ENCODE results near the gene PLCB1. TPM values are rescaled to one million over a fixed set of nuclear protein-coding genes. Genes with fewer than 3 reads are reported as not detected.

Gene PLCB1
- polyA plus RNA-seq, 1 experiment = 16.4 TPM

GRCh38 chr20:8133310-8133768 lies 1.3 kb downstream of the PLCB1 start:
- no peak for DNase-seq (ENCODE audit: low read depth, low spot score)
- peak overlapping the region; percentile 75 for H3K4me3 ChIP-seq (ENCODE audit: low read depth, low read length)
- CTCF ChIA-PET = interaction anchor here (1.1 to 3.9 kb wide), 3 partner anchors 256 to 589 kb away, joined by 4 to 45 read pairs (median 21); no protein-coding TSS in a partner anchor
- TF ChIP-seq CTCF (IDR thresholded peaks at IDR 0.05; ENCODE audit: low read depth, low read length) = no peak
- no peaks in the 10 kb centered on the region for H3K9me3 ChIP-seq (ENCODE audit: control insufficient read depth, insufficient read depth, low read length)
- no peak overlapping the region for H3K27ac ChIP-seq (ENCODE audit: low read depth, low read length)
- H3K27me3 ChIP-seq (ENCODE audit: control insufficient read depth, insufficient read depth, low read length) = no peaks in the 10 kb centered on the region
- POLR2A ChIA-PET = no interaction called here

GRCh38 chr20:8133851-8134451 lies 1.9 kb downstream of the PLCB1 start:
- no peak for TF ChIP-seq CTCF (IDR thresholded peaks at IDR 0.05; ENCODE audit: low read depth, low read length)
- CTCF ChIA-PET = interaction anchor here (0.6 to 3.9 kb wide), 5 partner anchors 90 to 588 kb away, joined by 3 to 45 read pairs (median 8); no protein-coding TSS in a partner anchor
- Histone ChIP-seq H3K27me3 (ENCODE audit: control insufficient read depth, insufficient read depth, low read length) (no peaks in the 10 kb centered on the region), H3K27ac (ENCODE audit: low read depth, low read length) (no peak overlapping the region), H3K9me3 (ENCODE audit: control insufficient read depth, insufficient read depth, low read length) (no peaks in the 10 kb centered on the region), H3K4me3 (ENCODE audit: low read depth, low read length) (no peak overlapping the region)
- POLR2A ChIA-PET = no interaction called here
- DNase-seq (ENCODE audit: low read depth, low spot score) = no peak

- TF ChIP-seq CTCF (IDR thresholded peaks at IDR 0.05; ENCODE audit: low read depth, low read length) = no peak
- ChIA-PET POLR2A (no interaction called here), CTCF (interaction anchor here (1.3 to 2.9 kb wide), 2 partner anchors 249 to 581 kb away, joined by 10 to 12 read pairs; no protein-coding TSS in a partner anchor)
- Histone ChIP-seq H3K27ac (ENCODE audit: low read depth, low read length) (no peak overlapping the region), H3K4me3 (ENCODE audit: low read depth, low read length) (no peak overlapping the region), H3K27me3 (ENCODE audit: control insufficient read depth, insufficient read depth, low read length) (no peaks in the 10 kb centered on the region), H3K9me3 (ENCODE audit: control insufficient read depth, insufficient read depth, low read length) (no peaks in the 10 kb centered on the region)
- DNase-seq (ENCODE audit: low read depth, low spot score) = no peak
Observed at GRCh38 chr20:8139899-8140298, 7.8 kb downstream of the PLCB1 start.

- no peak for DNase-seq (ENCODE audit: low read depth, low spot score)
- no peak for TF ChIP-seq CTCF (IDR thresholded peaks at IDR 0.05; ENCODE audit: low read depth, low read length)
- Histone ChIP-seq H3K27ac (ENCODE audit: low read depth, low read length) (no peak overlapping the region), H3K27me3 (ENCODE audit: control insufficient read depth, insufficient read depth, low read length) (no peaks in the 10 kb centered on the region), H3K9me3 (ENCODE audit: control insufficient read depth, insufficient read depth, low read length) (no peaks in the 10 kb centered on the region), H3K4me3 (ENCODE audit: low read depth, low read length) (no peak overlapping the region)
- ChIA-PET POLR2A (no interaction called here), CTCF (no interaction called here)
Observed at GRCh38 chr20:8143474-8143873, 11.4 kb downstream of the PLCB1 start.

GRCh38 chr20:8144282-8145245 lies 12.5 kb downstream of the PLCB1 start:
- Histone ChIP-seq H3K9me3 (ENCODE audit: control insufficient read depth, insufficient read depth, low read length) (no peaks in the 10 kb centered on the region), H3K27ac (ENCODE audit: low read depth, low read length) (no peak overlapping the region), H3K4me3 (ENCODE audit: low read depth, low read length) (no peak overlapping the region), H3K27me3 (ENCODE audit: control insufficient read depth, insufficient read depth, low read length) (no peaks in the 10 kb centered on the region)
- DNase-seq (ENCODE audit: low read depth, low spot score) = peak; percentile 44
- CTCF ChIA-PET = no interaction called here
- no peak for TF ChIP-seq CTCF (IDR thresholded peaks at IDR 0.05; ENCODE audit: low read depth, low read length)
- POLR2A ChIA-PET = no interaction called here

All from AG04450 (cell line).